Activated CD4-positive, alpha-beta memory T cell treated with anti-CD3 and anti-CD28 coated beads for 36 hours (primary cell): ENCODE results near the gene NPM3. TPM values are rescaled to one million over a fixed set of nuclear protein-coding genes. Genes with fewer than 3 reads are reported as not detected.

Experiments
- CTCF ChIA-PET: fragments of 350-600 bp; sonication (Branson Sonifier 250); formaldehyde crosslinking; loops from one replicate; lab custom pipeline; 2021; ENCODE audit warnings: antibody characterized with exemption, inconsistent platforms; lab: Charles Lee
- POLR2A ChIA-PET: fragments of 350-600 bp; sonication (Branson Sonifier 250); formaldehyde crosslinking; loops from one replicate; lab custom pipeline; 2021; ENCODE audit warnings: antibody characterized with exemption; lab: Charles Lee
- DNase-seq: peaks from one replicate; pipeline ENCODE4 v3.0.0-alpha.2; 2020
- H3K27ac Mint-ChIP-seq: one replicate; pipeline ENCODE4 v1.8.0; 2021; ENCODE audit warnings: mixed read lengths
- H3K27me3 Mint-ChIP-seq: one replicate; pipeline ENCODE4 v1.8.0; 2021; ENCODE audit warnings: mixed read lengths
- H3K36me3 Mint-ChIP-seq: one replicate; pipeline ENCODE4 v1.8.0; 2021; ENCODE audit warnings: mixed read lengths
- H3K4me1 Mint-ChIP-seq: one replicate; pipeline ENCODE4 v1.8.0; 2021; ENCODE audit warnings: low read depth, mixed read lengths
- H3K4me3 Mint-ChIP-seq: one replicate; pipeline ENCODE4 v1.8.0; 2021; ENCODE audit warnings: mild to moderate bottlenecking, mixed read lengths
- H3K9me3 Mint-ChIP-seq: one replicate; pipeline ENCODE4 v1.8.0; 2021; ENCODE audit warnings: mixed read lengths
- intact Hi-C: fragments of 100-400 bp; cut with micrococcal nuclease; formaldehyde crosslinking; loops from one replicate; pipeline ENCODE4 v1.15.1; 2023
- total RNA-seq, 2 experiments: library from RNA; stranded (reverse); gene quantifications; one replicate each; pipeline ENCODE4 v1.2.3, GENCODE V29; 2021

The NPM3 gene
- total RNA-seq, 2 experiments from 2014 or later = 168 to 172 TPM

GRCh38 chr10:101749047-101750016, 33.9 kb downstream of the NPM3 start:
- no peak for DNase-seq
- Mint-ChIP-seq H3K4me1 (no peaks in the 10 kb centered on the region), H3K36me3 (no peaks in the 10 kb centered on the region), H3K27me3 (peaks cover 6% of the 10 kb centered on the region), H3K27ac (no peak overlapping the region), H3K4me3 (no peak overlapping the region), H3K9me3 (no peaks in the 10 kb centered on the region)
- ChIA-PET CTCF (interaction anchor here (0.6 kb wide), 1 partner anchor 419 kb away, joined by 3 read pairs; no protein-coding TSS in a partner anchor), POLR2A (no interaction called here)
- intact Hi-C loops = no loop called here

- ChIA-PET CTCF (no interaction called here), POLR2A (no interaction called here)
- H3K9me3 Mint-ChIP-seq = no peaks in the 10 kb centered on the region
- H3K4me1 Mint-ChIP-seq = no peaks in the 10 kb centered on the region
- peaks cover 6% of the 10 kb centered on the region for H3K27me3 Mint-ChIP-seq
- intact Hi-C loops = no loop called here
- H3K36me3 Mint-ChIP-seq = no peaks in the 10 kb centered on the region
- no peak for DNase-seq
- H3K4me3 Mint-ChIP-seq = no peak overlapping the region
- no peak overlapping the region for H3K27ac Mint-ChIP-seq
Observed at GRCh38 chr10:101748496-101748895, 34.8 kb downstream of the NPM3 start.

- Mint-ChIP-seq H3K27ac (no peak overlapping the region), H3K27me3 (peaks cover 6% of the 10 kb centered on the region), H3K4me1 (no peaks in the 10 kb centered on the region), H3K36me3 (no peaks in the 10 kb centered on the region), H3K9me3 (no peaks in the 10 kb centered on the region), H3K4me3 (no peak overlapping the region)
- CTCF ChIA-PET = no interaction called here
- DNase-seq = no peak
- POLR2A ChIA-PET = no interaction called here
- intact Hi-C loops = no loop called here
Observed at GRCh38 chr10:101745074-101745696, 38.1 kb downstream of the NPM3 start.

- POLR2A ChIA-PET = no interaction called here
- intact Hi-C loops = no loop called here
- Mint-ChIP-seq H3K36me3 (no peaks in the 10 kb centered on the region), H3K4me3 (no peak overlapping the region), H3K27me3 (peaks cover 6% of the 10 kb centered on the region), H3K4me1 (no peaks in the 10 kb centered on the region), H3K27ac (no peak overlapping the region), H3K9me3 (no peaks in the 10 kb centered on the region)
- DNase-seq = no peak
- CTCF ChIA-PET = no interaction called here
Observed at GRCh38 chr10:101744267-101744666, 39.0 kb downstream of the NPM3 start.

- CTCF ChIA-PET = interaction anchor here (1.0 kb wide), 1 partner anchor 18 kb away, joined by 3 read pairs; no protein-coding TSS in a partner anchor
- Mint-ChIP-seq H3K9me3 (no peaks in the 10 kb centered on the region), H3K4me3 (no peak overlapping the region)
Observed at GRCh38 chr10:101741938-101742337, 41.3 kb downstream of the NPM3 start.

GRCh38 chr10:101736666-101737065, 46.6 kb downstream of the NPM3 start:
- CTCF ChIA-PET = no interaction called here
- intact Hi-C loops = no loop called here
- POLR2A ChIA-PET = no interaction called here
- H3K4me1 Mint-ChIP-seq = no peaks in the 10 kb centered on the region
- no peak overlapping the region for H3K27ac Mint-ChIP-seq
- DNase-seq = no peak
- H3K9me3 Mint-ChIP-seq = no peaks in the 10 kb centered on the region
- peaks cover 3% of the 10 kb centered on the region for H3K27me3 Mint-ChIP-seq
- no peaks in the 10 kb centered on the region for H3K36me3 Mint-ChIP-seq
- H3K4me3 Mint-ChIP-seq = no peak overlapping the region

More at GRCh38 chr10:101741938-101742337, 41.3 kb downstream of the NPM3 start:
- Mint-ChIP-seq H3K27ac (no peak overlapping the region), H3K36me3 (no peaks in the 10 kb centered on the region), H3K4me1 (no peaks in the 10 kb centered on the region), H3K27me3 (peaks cover 6% of the 10 kb centered on the region)
- no peak for DNase-seq
- intact Hi-C loops = no loop called here
- POLR2A ChIA-PET = no interaction called here

- CTCF ChIA-PET = no interaction called here
- H3K4me3 Mint-ChIP-seq = no peak overlapping the region
- no peaks in the 10 kb centered on the region for H3K9me3 Mint-ChIP-seq
Observed at GRCh38 chr10:101732096-101732495, 51.1 kb downstream of the NPM3 start.

More at GRCh38 chr10:101732096-101732495, 51.1 kb downstream of the NPM3 start:
- POLR2A ChIA-PET = interaction anchor here (0.6 kb wide), 1 partner anchor 39 kb away, joined by 3 read pairs; no protein-coding TSS in a partner anchor
- Mint-ChIP-seq H3K4me1 (no peaks in the 10 kb centered on the region), H3K27me3 (peaks cover 9% of the 10 kb centered on the region), H3K36me3 (no peaks in the 10 kb centered on the region), H3K27ac (no peak overlapping the region)
- intact Hi-C loops = no loop called here
- DNase-seq = no peak

Other genes starting within 250 kb of the NPM3 start
- gene POLL, start 195.2 kb downstream of the NPM3 start, total RNA-seq = 10 to 100 TPM; 29.4 to 30.8 TPM
- 10 to 100 TPM; 13.9 to 14.4 TPM for gene DPCD, start 195.1 kb downstream of the NPM3 start, total RNA-seq
- 10 to 100 TPM; 36.3 to 37.1 TPM for gene FBXW4, start 88.3 kb downstream of the NPM3 start, total RNA-seq
- gene FGF8, start 7.3 kb downstream of the NPM3 start, total RNA-seq = not detected
- 100 to 1,000 TPM in 1 of 2 experiments, 10 to 100 TPM in 1; 93.2 to 105 TPM for gene OGA, start 35.0 kb upstream of the NPM3 start, total RNA-seq
- gene KCNIP2, start 60.4 kb upstream of the NPM3 start, total RNA-seq = 1 to 10 TPM; 1.4 to 1.8 TPM